ENCODE measurements around the gene KIF5A. TPM values are rescaled to one million over a fixed set of nuclear protein-coding genes. Genes with fewer than 3 reads are reported as not detected.

Gene KIF5A
- total and polyA plus RNA-seq, 5 donors from 2014 or later, result 0.05 to 0.72 (median 0.06) TPM; not detected in 2

DNA sequence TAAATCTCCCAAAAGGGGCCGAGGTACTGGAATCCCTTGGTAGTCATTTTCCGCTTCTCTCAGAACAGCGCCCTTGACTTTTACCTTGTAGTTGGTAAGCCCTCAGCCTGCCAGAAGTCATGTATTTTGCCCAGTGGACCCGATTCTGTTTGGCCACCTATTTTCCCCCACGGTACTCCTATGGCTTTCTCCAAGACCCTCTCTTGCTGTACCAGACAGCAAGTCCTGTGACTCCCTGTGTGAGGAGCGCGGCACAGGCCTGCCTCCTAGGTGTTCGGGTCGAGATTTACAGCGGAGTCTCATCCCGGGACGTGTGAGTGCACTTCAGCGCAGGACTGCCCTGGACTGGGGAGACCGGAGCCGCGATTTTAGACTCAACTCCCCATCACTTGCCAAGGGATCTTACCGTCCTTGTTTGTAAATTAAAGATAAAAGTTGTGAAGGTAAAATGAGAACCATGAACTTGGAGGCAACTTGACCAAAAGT is 28.3 kb upstream of the KIF5A start:
- H3K9me3 Mint-ChIP-seq, result peaks cover 0 to 3% (median 0%) of the 10 kb centered on the region in 7 donors
- peak overlapping the region; percentile 98 to 100 (median 100) for H3K27ac Mint-ChIP-seq
- Histone ChIP-seq H3K27me3 (ENCODE audit: control insufficient read depth, insufficient read depth, low read length) (no peaks in the 10 kb centered on the region), H3K9me3 (ENCODE audit: control insufficient read depth in 2 of 2, low read length in 2 of 2) (no peaks in the 10 kb centered on the region), H3K27ac (ENCODE audit: insufficient read depth, low read length, poor library complexity, severe bottlenecking) (peak overlapping the region; percentile 98), H3K36me3 (ENCODE audit: control insufficient read depth, insufficient read depth, low read length) (peaks cover 23% of the 10 kb centered on the region), H3K4me1 (ENCODE audit: control insufficient read depth, insufficient read depth, low read length, poor library complexity, severe bottlenecking) (peaks cover 59% of the 10 kb centered on the region), H3K4me3 (ENCODE audit: low read depth, low read length) (peak overlapping the region; percentile 60)
- H3K4me3 Mint-ChIP-seq, result peak overlapping the region; percentile 97 to 99 (median 98)
- H3K27me3 Mint-ChIP-seq, result peaks cover 21% of the 10 kb centered on the region
- ATAC-seq (ENCODE audit: low read depth in 2 of 2) (no peak), DNase-seq (no peak)
- H3K4me1 Mint-ChIP-seq, result peaks cover 15 to 76% (median 47%) of the 10 kb centered on the region in 4 donors
- H3K36me3 Mint-ChIP-seq, result peaks cover 17% of the 10 kb centered on the region

DNA sequence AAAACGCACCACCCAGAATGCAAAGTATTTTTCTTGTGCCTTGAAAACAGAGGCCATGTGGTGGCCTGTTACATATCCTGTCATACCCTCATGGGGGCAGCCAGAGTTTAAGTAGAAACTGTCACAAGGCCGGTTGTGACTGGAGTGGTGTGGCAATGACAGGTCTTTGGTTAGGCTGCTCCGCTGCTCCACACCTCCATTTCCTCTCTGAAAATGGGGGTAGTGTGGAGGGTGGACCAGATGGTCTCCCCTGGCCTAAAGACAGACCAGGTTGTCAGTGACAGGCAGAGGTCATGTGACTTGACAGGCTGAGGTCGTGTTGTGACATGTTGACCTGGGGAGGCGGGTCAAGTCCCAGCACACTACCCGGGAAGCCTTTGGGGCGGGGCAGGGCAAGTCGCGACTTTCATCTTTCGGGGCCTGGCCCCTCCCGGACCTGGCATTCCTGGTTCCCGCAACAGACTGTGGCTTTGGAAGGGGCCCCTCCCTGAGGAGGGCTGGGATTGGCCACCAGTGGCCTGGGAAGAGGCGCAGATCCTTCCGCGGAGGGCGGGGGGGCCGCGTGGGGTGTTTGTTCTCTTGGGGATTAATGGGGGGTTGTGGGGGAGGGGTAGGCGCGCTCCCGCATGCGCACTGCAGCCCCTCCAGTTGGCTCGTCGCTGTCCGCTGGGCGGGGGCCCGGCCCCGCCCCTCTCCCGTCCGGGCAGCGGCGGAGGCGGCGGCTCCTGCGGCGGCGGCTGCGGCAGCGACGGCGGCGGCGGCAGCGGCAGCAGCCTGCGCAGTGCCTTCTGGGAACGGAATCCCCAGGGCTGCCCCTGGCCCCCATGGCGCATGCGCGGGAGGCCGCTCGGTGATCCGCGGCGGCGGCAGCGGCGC is 27.6 kb upstream of the KIF5A start, which contains the start of gene MBD6:
MBD6 (plus strand) TSS at position 814 of the 876 bp plus-strand sequence. CDS start 1,480 bp downstream, outside the sequence.
- ATAC-seq (ENCODE audit: low read depth in 2 of 2) (peak; percentile 46 to 50), DNase-seq (peak; percentile 89 to 92 (median 90))
- Histone ChIP-seq H3K36me3 (ENCODE audit: control insufficient read depth, insufficient read depth, low read length) (peaks cover 21% of the 10 kb centered on the region), H3K9me3 (ENCODE audit: control insufficient read depth in 2 of 2, low read length in 2 of 2) (no peaks in the 10 kb centered on the region), H3K4me1 (ENCODE audit: control insufficient read depth, insufficient read depth, low read length, poor library complexity, severe bottlenecking) (peaks cover 59% of the 10 kb centered on the region), H3K27me3 (ENCODE audit: control insufficient read depth, insufficient read depth, low read length) (no peaks in the 10 kb centered on the region), H3K27ac (ENCODE audit: insufficient read depth, low read length, poor library complexity, severe bottlenecking) (peak within 1 kb of the TSS; percentile 98), H3K4me3 (ENCODE audit: low read depth, low read length) (peak within 1 kb of the TSS; percentile 89)
- H3K27me3 Mint-ChIP-seq, result peaks cover 21% of the 10 kb centered on the region
- H3K36me3 Mint-ChIP-seq, result peaks cover 10% of the 10 kb centered on the region
- peak within 1 kb of the TSS; percentile 97 to 99 (median 98) for H3K4me3 Mint-ChIP-seq
- peak within 1 kb of the TSS; percentile 98 to 100 (median 100) for H3K27ac Mint-ChIP-seq
- H3K9me3 Mint-ChIP-seq, result peaks cover 0 to 3% (median 0%) of the 10 kb centered on the region in 7 donors
- peaks cover 15 to 71% (median 44%) of the 10 kb centered on the region in 4 donors for H3K4me1 Mint-ChIP-seq

DNA sequence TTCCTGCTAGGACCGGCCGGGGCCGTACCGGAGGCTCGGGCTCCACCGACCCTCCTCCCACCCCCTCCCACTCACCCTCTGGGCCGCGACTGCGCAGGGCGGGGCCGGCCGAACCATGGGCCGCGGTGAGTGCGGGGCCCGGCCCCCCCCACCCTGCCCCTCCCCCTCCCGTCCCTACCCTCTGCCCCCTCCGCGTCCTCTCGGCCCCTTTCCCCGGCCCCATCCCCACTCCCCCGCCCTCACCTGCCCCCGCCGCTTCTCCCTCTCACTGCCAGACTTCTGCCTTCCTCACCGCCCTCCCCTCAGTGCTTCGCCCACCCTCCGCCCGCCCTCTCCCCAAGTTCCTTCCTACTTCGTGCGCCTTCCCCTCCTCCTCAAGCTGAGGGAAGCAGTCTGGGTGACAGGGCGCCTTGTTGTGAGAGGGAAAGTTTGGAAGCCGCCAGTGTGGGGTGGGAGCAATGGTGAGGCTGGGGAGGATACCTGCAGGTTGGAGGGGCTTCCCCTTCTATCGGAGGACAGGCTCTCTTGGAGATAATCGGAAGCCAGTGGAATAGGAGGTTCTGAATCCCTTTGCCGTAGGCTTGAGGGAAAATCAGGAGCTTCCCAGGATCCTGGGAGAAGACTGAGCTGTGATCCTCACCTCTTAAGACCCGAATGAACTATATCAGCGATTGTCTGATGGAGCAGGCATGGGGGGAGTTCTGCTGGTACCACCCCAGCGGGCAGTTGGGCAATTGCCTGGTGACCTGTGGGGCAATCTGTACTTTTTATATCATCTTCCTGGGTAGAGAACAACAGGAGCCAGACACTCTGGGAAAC is 26.7 kb upstream of the KIF5A start:
- Histone ChIP-seq H3K27me3 (ENCODE audit: control insufficient read depth, insufficient read depth, low read length) (no peaks in the 10 kb centered on the region), H3K4me1 (ENCODE audit: control insufficient read depth, insufficient read depth, low read length, poor library complexity, severe bottlenecking) (peaks cover 56% of the 10 kb centered on the region), H3K27ac (ENCODE audit: insufficient read depth, low read length, poor library complexity, severe bottlenecking) (peak overlapping the region; percentile 98), H3K36me3 (ENCODE audit: control insufficient read depth, insufficient read depth, low read length) (peaks cover 22% of the 10 kb centered on the region), H3K4me3 (ENCODE audit: low read depth, low read length) (peak overlapping the region; percentile 89), H3K9me3 (ENCODE audit: control insufficient read depth in 2 of 2, low read length in 2 of 2) (no peaks in the 10 kb centered on the region)
- peak overlapping the region in 2 of 3 donors; percentile 89 to 100 for H3K27ac Mint-ChIP-seq
- peaks cover 15 to 63% (median 42%) of the 10 kb centered on the region in 4 donors for H3K4me1 Mint-ChIP-seq
- H3K27me3 Mint-ChIP-seq, result peaks cover 21% of the 10 kb centered on the region
- peaks cover 0 to 3% (median 0%) of the 10 kb centered on the region in 7 donors for H3K9me3 Mint-ChIP-seq
- DNase-seq (peak; percentile 30 to 59 (median 51)), ATAC-seq (ENCODE audit: low read depth in 2 of 2) (no peak)
- H3K36me3 Mint-ChIP-seq, result peaks cover 6% of the 10 kb centered on the region
- H3K4me3 Mint-ChIP-seq, result peak overlapping the region; percentile 90 to 96 (median 94)

- ATAC-seq (ENCODE audit: low read depth in 2 of 2) (no peak), DNase-seq (peak in 1 of 3 donors; percentile 8)
- Histone ChIP-seq H3K9me3 (ENCODE audit: control insufficient read depth in 2 of 2, low read length in 2 of 2) (no peaks in the 10 kb centered on the region), H3K27me3 (ENCODE audit: control insufficient read depth, insufficient read depth, low read length) (no peaks in the 10 kb centered on the region), H3K27ac (ENCODE audit: insufficient read depth, low read length, poor library complexity, severe bottlenecking) (peak overlapping the region; percentile 98), H3K4me3 (ENCODE audit: low read depth, low read length) (peak overlapping the region; percentile 89), H3K36me3 (ENCODE audit: control insufficient read depth, insufficient read depth, low read length) (peaks cover 26% of the 10 kb centered on the region), H3K4me1 (ENCODE audit: control insufficient read depth, insufficient read depth, low read length, poor library complexity, severe bottlenecking) (peaks cover 47% of the 10 kb centered on the region)
- Mint-ChIP-seq H3K27ac (peak overlapping the region in 2 of 3 donors; percentile 89 to 95), H3K4me1 (peaks cover 9 to 55% (median 35%) of the 10 kb centered on the region in 4 donors), H3K9me3 (peaks cover 0 to 3% (median 0%) of the 10 kb centered on the region in 7 donors), H3K36me3 (peaks cover 5% of the 10 kb centered on the region), H3K27me3 (peaks cover 21% of the 10 kb centered on the region), H3K4me3 (peak overlapping the region; percentile 90 to 96 (median 94))
Measured at GRCh38 chr12:57523706-57524614, 25.9 kb upstream of the KIF5A start.

DNA sequence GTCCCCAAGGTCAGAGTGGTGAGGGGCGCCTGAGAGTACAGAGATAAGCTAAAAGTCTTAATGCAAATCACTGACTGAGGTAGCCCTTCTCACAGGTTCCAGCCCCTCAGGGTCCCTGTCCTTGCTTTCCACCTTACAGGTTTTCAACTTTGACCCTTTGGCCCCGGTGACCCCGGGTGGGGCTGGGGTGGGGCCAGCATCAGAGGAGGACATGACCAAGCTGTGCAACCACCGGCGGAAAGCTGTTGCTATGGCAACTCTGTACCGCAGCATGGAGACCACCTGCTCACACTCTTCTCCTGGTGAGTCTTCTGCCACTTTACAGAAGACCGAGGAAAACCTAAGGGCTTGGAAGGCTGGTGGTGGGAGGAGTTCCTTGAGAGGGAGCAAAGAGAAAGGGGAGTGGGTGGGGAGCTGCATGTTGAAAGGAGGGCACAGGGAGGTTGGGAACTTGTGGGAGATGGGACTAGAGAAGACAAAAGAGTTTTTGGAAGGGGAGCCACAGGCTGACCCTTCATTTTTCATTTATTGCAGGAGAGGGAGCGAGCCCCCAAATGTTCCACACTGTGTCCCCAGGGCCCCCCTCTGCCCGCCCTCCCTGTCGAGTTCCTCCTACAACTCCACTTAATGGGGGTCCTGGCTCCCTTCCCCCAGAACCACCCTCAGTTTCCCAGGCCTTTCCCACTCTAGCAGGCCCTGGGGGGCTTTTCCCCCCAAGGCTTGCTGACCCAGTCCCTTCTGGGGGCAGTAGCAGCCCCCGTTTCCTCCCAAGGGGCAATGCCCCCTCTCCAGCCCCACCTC is 24.8 kb upstream of the KIF5A start:
- peaks cover 4% of the 10 kb centered on the region for H3K36me3 Mint-ChIP-seq
- peaks cover 33% of the 10 kb centered on the region for H3K36me3 ChIP-seq (ENCODE audit: control insufficient read depth, insufficient read depth, low read length)
- peaks cover 21% of the 10 kb centered on the region for H3K27me3 Mint-ChIP-seq
- DNase-seq (no peak), ATAC-seq (ENCODE audit: low read depth in 2 of 2) (no peak)
- H3K9me3 ChIP-seq (ENCODE audit: control insufficient read depth in 2 of 2, low read length in 2 of 2), result no peaks in the 10 kb centered on the region
- H3K27ac ChIP-seq (ENCODE audit: insufficient read depth, low read length, poor library complexity, severe bottlenecking), result no peak overlapping the region
- no peaks in the 10 kb centered on the region for H3K27me3 ChIP-seq (ENCODE audit: control insufficient read depth, insufficient read depth, low read length)
- peaks cover 4 to 49% (median 35%) of the 10 kb centered on the region in 4 donors for H3K4me1 Mint-ChIP-seq
- H3K27ac Mint-ChIP-seq, result peak overlapping the region in 2 of 3 donors; percentile 89 to 95
- peaks cover 0 to 3% (median 0%) of the 10 kb centered on the region in 7 donors for H3K9me3 Mint-ChIP-seq
- H3K4me3 ChIP-seq (ENCODE audit: low read depth, low read length), result no peak overlapping the region
- H3K4me1 ChIP-seq (ENCODE audit: control insufficient read depth, insufficient read depth, low read length, poor library complexity, severe bottlenecking), result peaks cover 38% of the 10 kb centered on the region
- H3K4me3 Mint-ChIP-seq, result peak overlapping the region; percentile 90 to 96 (median 94)

DNA sequence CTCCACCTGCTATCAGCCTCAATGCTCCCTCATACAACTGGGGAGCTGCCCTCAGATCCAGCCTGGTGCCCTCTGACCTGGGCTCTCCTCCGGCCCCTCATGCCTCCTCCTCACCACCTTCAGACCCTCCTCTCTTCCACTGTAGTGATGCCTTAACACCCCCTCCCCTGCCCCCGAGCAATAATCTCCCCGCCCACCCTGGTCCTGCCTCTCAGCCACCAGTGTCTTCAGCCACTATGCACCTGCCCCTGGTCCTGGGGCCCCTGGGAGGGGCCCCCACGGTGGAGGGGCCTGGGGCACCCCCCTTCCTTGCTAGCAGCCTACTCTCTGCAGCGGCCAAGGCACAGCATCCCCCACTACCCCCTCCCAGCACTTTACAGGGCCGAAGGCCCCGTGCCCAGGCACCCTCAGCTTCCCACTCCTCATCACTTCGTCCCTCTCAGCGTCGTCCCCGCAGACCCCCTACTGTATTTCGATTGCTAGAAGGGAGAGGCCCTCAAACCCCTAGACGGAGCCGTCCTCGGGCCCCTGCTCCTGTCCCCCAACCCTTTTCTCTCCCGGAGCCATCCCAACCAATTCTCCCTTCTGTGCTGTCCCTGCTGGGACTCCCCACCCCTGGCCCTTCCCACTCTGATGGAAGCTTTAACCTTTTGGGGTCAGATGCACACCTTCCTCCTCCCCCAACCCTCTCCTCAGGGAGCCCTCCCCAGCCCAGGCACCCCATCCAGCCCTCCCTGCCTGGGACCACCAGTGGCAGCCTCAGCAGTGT is 24.0 kb upstream of the KIF5A start:
- Histone ChIP-seq H3K36me3 (ENCODE audit: control insufficient read depth, insufficient read depth, low read length) (peaks cover 41% of the 10 kb centered on the region), H3K27ac (ENCODE audit: insufficient read depth, low read length, poor library complexity, severe bottlenecking) (no peak overlapping the region), H3K27me3 (ENCODE audit: control insufficient read depth, insufficient read depth, low read length) (no peaks in the 10 kb centered on the region), H3K9me3 (ENCODE audit: control insufficient read depth in 2 of 2, low read length in 2 of 2) (no peaks in the 10 kb centered on the region), H3K4me1 (ENCODE audit: control insufficient read depth, insufficient read depth, low read length, poor library complexity, severe bottlenecking) (peaks cover 36% of the 10 kb centered on the region), H3K4me3 (ENCODE audit: low read depth, low read length) (no peak overlapping the region)
- no peak for DNase-seq
- Mint-ChIP-seq H3K36me3 (peaks cover 4% of the 10 kb centered on the region), H3K4me1 (peaks cover 4 to 44% (median 31%) of the 10 kb centered on the region in 4 donors), H3K4me3 (no peak overlapping the region), H3K27ac (peak overlapping the region in 1 of 3 donors; percentile 32), H3K27me3 (peaks cover 13% of the 10 kb centered on the region), H3K9me3 (peaks cover 0 to 3% (median 0%) of the 10 kb centered on the region in 7 donors)
- ATAC-seq (ENCODE audit: low read depth in 2 of 2), result no peak
